ENCODE measurements around the gene WDR46. TPM values are rescaled to one million over a fixed set of nuclear protein-coding genes. Genes with fewer than 3 reads are reported as not detected.

WDR46 gene
- total and polyA plus RNA-seq, 2 of the 8 experiments (the other 6 are each of a cell fraction or from before 2014, with no cell fraction given), result 69.7 to 91.0 TPM

DNA sequence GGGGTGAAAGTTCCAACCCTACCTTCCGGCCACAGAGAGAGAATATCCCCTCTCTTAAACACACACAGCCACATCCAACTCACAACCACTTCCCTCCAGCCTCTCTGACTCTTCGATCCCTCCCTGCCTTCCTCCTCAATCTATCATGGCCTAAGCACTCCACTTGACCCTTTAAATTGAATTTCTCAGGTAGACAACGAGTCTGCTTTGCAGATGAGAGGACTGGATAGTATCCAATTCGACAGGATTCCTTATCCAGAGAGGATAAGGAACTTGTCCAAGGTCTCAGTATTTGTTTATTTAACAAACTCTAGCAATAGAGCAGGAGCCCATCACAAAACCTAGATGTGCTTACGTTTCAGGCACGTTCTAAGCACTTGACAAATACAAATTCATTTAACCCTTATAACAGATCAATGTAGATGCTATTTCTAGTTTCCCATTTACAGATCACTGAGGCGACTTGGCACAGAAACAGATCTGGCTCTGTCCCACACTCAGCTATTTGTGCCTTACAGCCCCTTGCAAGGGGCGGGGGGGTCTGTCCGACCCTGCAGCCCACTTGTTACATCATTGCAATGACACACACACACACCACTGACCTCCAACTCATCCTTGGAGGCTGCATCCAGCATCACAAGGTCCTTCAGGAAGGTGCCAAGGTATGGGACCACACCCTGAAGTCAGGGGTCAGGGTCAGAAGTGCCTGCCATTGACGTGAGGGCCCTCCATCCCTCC lies 5.2 kb upstream of the WDR46 start:
- no peak overlapping the region for H2BK15ac ChIP-seq (ENCODE audit: low read length)

More for the DNA sequence above, 5.2 kb upstream of the WDR46 start:
- Histone ChIP-seq H4K20me1 (replicated peaks in 1 of 2; ENCODE audit: control insufficient read depth in 1 of 2, insufficient read depth in 2 of 2, low read length in 2 of 2) (peaks cover 0 to 3% of the 10 kb centered on the region in 2 experiments), H2AK5ac (ENCODE audit: low read depth, low read length) (no peak overlapping the region), H3K4ac (replicated peaks; ENCODE audit: insufficient read length, low read depth, low read length) (no peak overlapping the region), H3K36me3 (ENCODE audit: control insufficient read depth in 2 of 4, insufficient read depth in 4 of 4, low read length in 3 of 4) (peaks cover 12 to 22% (median 17%) of the 10 kb centered on the region in 4 experiments; a peak in 7 of 8 replicates), H2BK12ac (ENCODE audit: low read depth, low read length) (no peak overlapping the region), H3K18ac (ENCODE audit: extremely low read depth, low read length) (no peak overlapping the region), H3K27me3 (replicated peaks in 1 of 4; ENCODE audit: control insufficient read depth in 3 of 4, extremely low read depth in 1 of 4, insufficient read depth in 3 of 4, low read length in 3 of 4) (no peaks in the 10 kb centered on the region), H3K27ac (ENCODE audit: low read depth, low read length) (no peak overlapping the region), H3K79me1 (ENCODE audit: low read depth, low read length) (peaks cover 6% of the 10 kb centered on the region; the same call in 1 of the 2 replicates), H4K91ac (replicated peaks; ENCODE audit: insufficient read length, low read length) (no peak overlapping the region), H2BK120ac (replicated peaks; ENCODE audit: low read depth, low read length) (no peak overlapping the region), H2BK5ac (ENCODE audit: low read depth, low read length) (no peak overlapping the region), H3K56ac (replicated peaks; ENCODE audit: insufficient read length, low read depth, low read length) (no peak overlapping the region), H2AFZ (ENCODE audit: low read length) (no peak overlapping the region), H3K4me2 (ENCODE audit: insufficient read depth in 1 of 2, low read depth in 2 of 2, low read length in 2 of 2) (no peak overlapping the region), H3K23ac (ENCODE audit: insufficient read length) (no peak overlapping the region), H3K4me3 (ENCODE audit: extremely low read depth in 1 of 4, insufficient read depth in 2 of 4, low read depth in 3 of 4, low read length in 4 of 4) (no peak overlapping the region), H4K8ac (ENCODE audit: extremely low read depth, insufficient read depth, low read length) (no peak overlapping the region), H2BK20ac (ENCODE audit: low read length) (no peak overlapping the region), H3K9me3 (ENCODE audit: insufficient read depth in 2 of 2, low read depth in 1 of 2, low read length in 1 of 2) (no peaks in the 10 kb centered on the region), H3K23me2 (ENCODE audit: low read depth, low read length) (peaks cover 23% of the 10 kb centered on the region), H3K14ac (ENCODE audit: insufficient read length) (no peak overlapping the region), H3K79me2 (ENCODE audit: control insufficient read depth in 1 of 2, insufficient read depth in 2 of 2, low read length in 2 of 2) (peaks cover 4 to 26% of the 10 kb centered on the region in 2 experiments; a peak in 3 of 4 replicates), H4K5ac (ENCODE audit: insufficient read length, low read depth, low read length) (no peak overlapping the region), H3K9ac (replicated peaks in 1 of 4; ENCODE audit: extremely low read depth in 1 of 4, low read depth in 3 of 4, low read length in 3 of 4) (no peak overlapping the region), H3K4me1 (replicated peaks in 1 of 4; ENCODE audit: control insufficient read depth in 3 of 4, insufficient read depth in 4 of 4, low read length in 3 of 4) (peaks cover 0 to 9% (median 5%) of the 10 kb centered on the region in 4 experiments; a peak in 6 of 7 replicates)
- TF ChIP-seq KDM5A (IDR thresholded peaks at IDR 0.05; ENCODE audit: low read length) (no peak), MAFK (IDR thresholded peaks at IDR 0.05; ENCODE audit: low read depth, low read length) (no peak), SP1 (IDR thresholded peaks at IDR 0.05; ENCODE audit: low read depth, low read length) (no peak), KDM4A (IDR thresholded peaks at IDR 0.05; ENCODE audit: low read depth, low read length, severe bottlenecking) (no peak), CBX5 (IDR thresholded peaks at IDR 0.05; ENCODE audit: low read depth, low read length) (no peak), NANOG (IDR thresholded peaks at IDR 0.05; ENCODE audit: insufficient read depth, low read depth, low read length, poor library complexity, severe bottlenecking) (no peak), ASH2L (IDR thresholded peaks at IDR 0.05; ENCODE audit: low read length) (no peak), RFX5 (IDR thresholded peaks at IDR 0.05; ENCODE audit: borderline replicate concordance, low read depth, low read length) (no peak), POLR2AphosphoS5 (IDR thresholded peaks at IDR 0.05; ENCODE audit: low read depth, low read length) (no peak)
- TF ChIP-seq, protein P1, sequence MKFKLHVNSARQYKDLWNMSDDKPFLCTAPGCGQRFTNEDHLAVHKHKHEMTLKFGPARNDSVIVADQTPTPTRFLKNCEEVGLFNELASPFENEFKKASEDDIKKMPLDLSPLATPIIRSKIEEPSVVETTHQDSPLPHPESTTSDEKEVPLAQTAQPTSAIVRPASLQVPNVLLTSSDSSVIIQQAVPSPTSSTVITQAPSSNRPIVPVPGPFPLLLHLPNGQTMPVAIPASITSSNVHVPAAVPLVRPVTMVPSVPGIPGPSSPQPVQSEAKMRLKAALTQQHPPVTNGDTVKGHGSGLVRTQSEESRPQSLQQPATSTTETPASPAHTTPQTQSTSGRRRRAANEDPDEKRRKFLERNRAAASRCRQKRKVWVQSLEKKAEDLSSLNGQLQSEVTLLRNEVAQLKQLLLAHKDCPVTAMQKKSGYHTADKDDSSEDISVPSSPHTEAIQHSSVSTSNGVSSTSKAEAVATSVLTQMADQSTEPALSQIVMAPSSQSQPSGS (IDR thresholded peaks at IDR 0.05; ENCODE audit: low read length), result no peak
- no peak for DNase-seq (ENCODE audit: low read depth in 1 of 2, low spot score in 2 of 2)
- ChIA-PET CTCF (ENCODE audit: partially characterized antibody) (interaction anchor here (0.6 to 6.2 kb wide), 2 partner anchors 15 to 51 kb away, joined by 4 to 77 read pairs; partner anchors contain the start of gene B3GALT4), POLR2A (ENCODE audit: partially characterized antibody) (interaction anchor here (0.8 to 16.7 kb wide), 4 partner anchors 11 to 24 kb away, joined by 3 to 337 read pairs (median 59); partner anchors contain the start of genes B3GALT4, RPS18, TAPBP and VPS52)
- 83% methylated on average over 10 of the region's 10 CpGs; no CpG with 5 or more reads in 1 of the 2 experiments for WGBS, 2 experiments (ENCODE audit: extremely low coverage in 1 of 2, insufficient coverage in 1 of 2, insufficient read length in 1 of 2, insufficient replicate concordance in 2 of 2, low coverage in 1 of 2, low lambda C conversion rate in 2 of 2, missing lambda C conversion rate in 1 of 2)
- FAIRE-seq, result no peak
